Skin of body (tissue), 2 donors: ENCODE data around the gene SIL1. TPM values are rescaled to one million over a fixed set of nuclear protein-coding genes. Genes with fewer than 3 reads are reported as not detected.

Source experiments
- DNase-seq: peaks from one replicate; lab custom pipeline; 2025; lab: John Stamatoyannopoulos, UW
- total RNA-seq: library from RNA; depleted of rRNA; stranded (reverse); fragments of >200 nt; gene quantifications from one replicate; pipeline ENCODE4 v1.2.3, GENCODE V29; 2014

SIL1 gene
- total RNA-seq, 1 donor from 2014 or later: 29.8 TPM

DNA sequence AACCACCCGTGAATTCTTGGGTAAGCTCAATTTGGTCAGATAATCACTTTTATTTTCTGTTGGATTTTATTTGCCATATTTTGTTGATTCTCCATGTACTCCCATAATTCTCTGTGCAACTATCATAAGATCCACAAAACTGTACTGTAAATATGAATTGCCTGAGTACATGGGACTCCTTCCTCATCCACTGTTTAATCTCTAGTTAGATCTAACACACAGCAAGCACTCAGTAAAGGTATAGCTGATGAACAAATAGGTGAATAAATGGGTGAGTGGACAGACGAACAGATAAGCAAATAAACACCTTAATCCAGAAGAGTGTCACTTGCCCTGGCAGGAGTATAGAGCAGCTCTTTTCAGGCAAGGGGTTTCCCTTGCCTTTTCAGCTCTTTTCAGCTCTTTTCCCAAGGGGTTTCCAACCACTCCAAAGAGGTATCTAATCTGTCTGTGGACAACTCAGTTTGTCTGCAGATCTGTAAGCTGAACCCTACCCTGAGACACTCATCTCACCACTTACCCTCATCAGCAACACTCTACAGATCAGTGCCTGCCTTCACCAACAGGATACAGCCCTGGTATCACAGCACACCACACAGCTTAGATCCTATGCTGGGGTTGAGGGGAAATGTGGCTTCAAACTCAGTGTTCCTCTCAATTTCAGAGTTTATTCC lies 51.2 kb downstream of the SIL1 start:
- DNase-seq: no peak

DNA sequence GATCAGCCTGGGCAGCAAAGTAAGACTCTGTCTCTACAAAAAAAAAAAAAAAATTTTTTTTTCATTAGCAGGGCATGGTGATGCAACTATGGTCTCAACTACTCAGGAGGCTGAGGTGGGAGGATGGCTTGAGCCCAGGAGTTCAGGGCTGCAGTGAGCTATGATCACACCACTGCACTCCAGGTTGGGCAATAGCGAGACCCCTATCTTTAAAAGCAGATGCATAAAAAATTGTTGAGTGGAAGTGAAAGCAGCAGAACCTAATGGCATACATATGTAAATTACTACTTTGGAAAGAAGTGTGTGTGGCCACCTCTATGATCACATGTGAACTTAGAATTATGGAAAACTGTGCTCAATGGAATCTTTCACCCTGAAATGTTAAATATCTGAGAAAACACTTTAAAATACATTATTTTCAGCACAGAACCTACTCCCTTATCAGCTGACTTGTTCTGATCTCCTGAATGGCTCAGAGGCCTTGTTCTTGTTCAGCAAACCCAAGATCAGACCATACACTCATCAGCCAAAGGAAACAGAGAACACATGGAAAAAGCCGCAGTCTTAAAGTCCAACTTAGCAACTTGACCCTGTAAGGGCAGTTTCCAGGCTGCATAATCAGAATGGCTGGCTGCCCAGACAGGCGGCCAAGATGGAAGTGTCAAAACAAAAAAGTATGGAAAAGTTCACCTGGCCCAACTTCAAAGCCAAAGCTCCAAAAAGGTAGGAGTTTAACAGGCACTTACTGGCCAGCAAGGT lies 56.5 kb downstream of the SIL1 start:
- peak; percentile 29 for DNase-seq

GRCh38 chr5:139140591-139141071 lies 57.5 kb downstream of the SIL1 start:
- DNase-seq: peak; percentile 80

GRCh38 chr5:139138809-139139208 lies 59.4 kb downstream of the SIL1 start:
- no peak for DNase-seq

GRCh38 chr5:139138109-139138508 lies 60.1 kb downstream of the SIL1 start:
- DNase-seq: no peak

DNA sequence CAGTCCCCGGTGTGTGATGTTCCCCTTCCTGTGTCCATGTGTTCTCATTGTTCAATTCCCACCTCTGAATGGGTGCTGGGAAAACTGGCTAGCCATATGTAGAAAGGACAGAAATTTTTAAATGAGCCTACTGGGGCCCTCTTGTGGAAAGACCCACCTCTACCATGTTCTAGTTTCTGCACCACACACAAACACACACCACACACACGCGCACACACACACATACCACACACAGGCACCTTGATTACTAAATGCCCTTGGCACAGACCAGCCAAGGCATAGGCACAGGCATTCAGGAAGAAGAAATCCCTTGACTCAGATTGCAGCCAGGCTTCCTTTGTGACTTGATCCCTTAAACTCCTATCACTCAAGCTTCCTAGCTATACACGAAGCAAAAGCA lies 60.5 kb downstream of the SIL1 start:
- DNase-seq: no peak

DNA sequence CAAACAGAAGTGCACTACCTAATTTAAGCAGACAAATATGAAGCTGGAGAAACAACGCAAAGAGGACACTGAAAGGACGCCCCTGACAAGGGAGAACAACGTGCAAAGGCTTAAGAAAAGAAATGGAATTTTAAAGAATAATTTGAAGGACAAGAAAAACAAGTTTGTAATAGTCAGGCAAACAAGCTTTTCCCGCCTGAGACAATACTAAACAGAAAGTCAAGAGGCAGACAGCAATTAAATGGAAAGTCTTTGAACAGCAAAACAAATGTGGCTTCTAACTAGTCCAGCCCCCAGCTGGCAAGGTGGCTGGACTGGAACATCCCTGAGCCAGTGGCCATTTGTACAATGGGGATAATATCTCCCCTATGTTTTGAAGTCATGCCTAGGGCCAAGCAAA lies 63.3 kb downstream of the SIL1 start:
- no peak for DNase-seq

DNA sequence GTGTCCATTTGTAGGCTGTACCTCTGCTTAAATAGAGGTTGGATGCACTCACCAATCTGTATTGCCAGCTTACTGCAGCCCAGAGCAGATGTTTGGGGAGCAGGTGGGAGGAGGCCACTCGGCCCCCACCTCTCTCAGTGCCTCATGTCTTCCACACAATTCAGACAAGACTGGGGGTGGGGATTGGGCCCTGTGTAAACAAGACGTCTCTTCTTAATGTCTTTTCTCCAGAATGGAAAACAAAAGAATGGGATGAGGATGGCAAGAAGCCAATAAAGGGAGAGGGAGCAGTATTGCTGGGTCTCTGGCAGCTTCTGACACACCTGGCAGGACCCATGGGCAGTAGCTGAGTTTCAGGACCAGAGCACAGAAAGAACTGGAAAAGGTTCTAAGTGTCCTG lies 64.9 kb downstream of the SIL1 start:
- no peak for DNase-seq

DNA sequence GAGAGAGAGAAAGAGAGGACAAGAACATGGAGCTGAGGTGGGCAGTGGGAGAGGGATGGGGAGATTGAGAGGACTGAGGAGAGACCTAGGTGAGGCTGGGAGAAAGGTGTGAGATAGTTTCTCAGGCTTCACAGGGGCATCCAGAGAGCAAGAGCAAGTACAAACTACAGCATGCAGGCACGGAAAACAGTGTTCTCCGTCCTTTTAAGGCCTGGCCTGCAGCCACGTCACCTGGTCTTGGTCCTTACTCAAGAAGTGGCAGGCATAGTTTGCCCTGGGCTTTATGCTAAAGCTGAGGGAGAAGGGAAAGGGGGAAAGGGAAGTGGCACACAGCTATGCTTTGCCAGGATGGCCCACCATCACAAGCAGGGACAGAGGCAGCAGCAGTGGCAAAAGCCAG lies 65.7 kb downstream of the SIL1 start:
- no peak for DNase-seq

GRCh38 chr5:139131921-139132432 lies 66.2 kb downstream of the SIL1 start:
- DNase-seq: no peak

- peak; percentile 35 for DNase-seq
Observed at GRCh38 chr5:139131465-139131864, 66.7 kb downstream of the SIL1 start.

GRCh38 chr5:139131062-139131461 lies 67.1 kb downstream of the SIL1 start:
- DNase-seq: no peak

GRCh38 chr5:139130214-139130613 lies 68.0 kb downstream of the SIL1 start:
- no peak for DNase-seq

GRCh38 chr5:139126711-139127111 lies 71.5 kb downstream of the SIL1 start:
- no peak for DNase-seq

- no peak for DNase-seq
Observed at GRCh38 chr5:139125991-139126390, 72.2 kb downstream of the SIL1 start.

DNA sequence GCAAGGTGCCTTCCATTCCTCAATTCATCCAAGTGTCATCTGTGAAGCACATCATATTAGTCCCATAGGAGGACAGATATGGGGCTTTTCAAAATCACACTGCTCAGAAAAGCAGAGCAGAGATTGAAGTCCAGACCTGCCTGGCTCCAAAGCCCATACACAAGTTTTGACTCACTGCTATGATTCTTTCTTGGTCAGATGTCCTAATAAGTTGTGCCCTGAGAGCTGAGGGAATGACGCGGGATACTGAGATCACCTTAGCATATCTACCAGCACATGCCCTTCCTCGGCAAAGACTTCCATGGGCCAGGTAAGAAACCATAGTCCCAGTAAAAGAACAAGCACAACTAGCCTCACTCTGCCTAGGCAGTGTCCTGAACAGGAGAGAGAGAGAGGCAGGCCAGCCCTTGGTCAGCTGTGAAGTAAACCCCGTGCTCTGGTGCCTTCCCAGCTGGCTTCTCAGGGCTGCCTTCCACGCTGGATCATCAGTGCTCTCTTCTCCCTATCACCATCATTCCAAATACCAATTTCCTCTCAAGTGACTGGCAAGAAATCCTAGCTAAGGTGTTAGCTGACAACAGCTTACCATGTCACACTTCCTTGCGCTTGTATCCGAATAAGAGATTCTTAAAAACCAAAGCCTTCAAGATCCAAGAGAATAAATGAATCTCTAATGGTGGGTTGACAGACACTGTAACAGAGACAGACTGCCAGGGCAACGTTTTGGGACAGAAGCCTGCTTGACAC lies 73.2 kb downstream of the SIL1 start:
- no peak for DNase-seq

DNA sequence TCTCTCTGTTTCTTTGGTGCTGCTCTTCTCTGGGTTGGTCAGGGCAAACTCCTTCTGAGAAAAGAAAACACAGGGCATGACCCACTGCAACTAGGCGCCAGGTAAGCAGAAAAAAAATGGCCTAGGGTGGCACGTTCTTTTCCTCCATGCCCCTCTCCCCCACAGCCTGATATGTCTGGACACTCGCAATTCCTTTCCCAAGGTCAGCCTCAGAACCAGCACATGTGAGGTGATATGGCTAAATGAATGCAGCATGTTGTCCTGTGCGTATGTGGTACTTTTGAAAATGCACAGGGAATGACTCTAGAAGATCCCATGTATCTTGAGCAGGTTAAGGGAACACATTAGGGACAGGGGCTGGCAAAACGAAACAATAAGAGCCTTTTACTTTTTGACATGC lies 77.0 kb downstream of the SIL1 start:
- no peak for DNase-seq

GRCh38 chr5:139120521-139120920 lies 77.6 kb downstream of the SIL1 start:
- no peak for DNase-seq

- no peak for DNase-seq
Observed at GRCh38 chr5:139118804-139119203, 79.4 kb downstream of the SIL1 start.

GRCh38 chr5:139117342-139117884 lies 80.8 kb downstream of the SIL1 start:
- no peak for DNase-seq

GRCh38 chr5:139116100-139116655 lies 82.0 kb downstream of the SIL1 start:
- DNase-seq: no peak
